Raji (cell line): ENCODE data around the gene DQX1.

Experiments
- POLR2A ChIP-seq: IDR thresholded peaks from 2 replicates; pipeline ENCODE4 v1.6.1; 2011; ENCODE audit warnings: low read depth, low read length, control low read depth; ENCODE audit not compliant: insufficient read depth

DQX1 gene

GRCh38 chr2:74499940-74500577, 26.0 kb downstream of the DQX1 start:
- no peak for TF ChIP-seq POLR2A

DNA sequence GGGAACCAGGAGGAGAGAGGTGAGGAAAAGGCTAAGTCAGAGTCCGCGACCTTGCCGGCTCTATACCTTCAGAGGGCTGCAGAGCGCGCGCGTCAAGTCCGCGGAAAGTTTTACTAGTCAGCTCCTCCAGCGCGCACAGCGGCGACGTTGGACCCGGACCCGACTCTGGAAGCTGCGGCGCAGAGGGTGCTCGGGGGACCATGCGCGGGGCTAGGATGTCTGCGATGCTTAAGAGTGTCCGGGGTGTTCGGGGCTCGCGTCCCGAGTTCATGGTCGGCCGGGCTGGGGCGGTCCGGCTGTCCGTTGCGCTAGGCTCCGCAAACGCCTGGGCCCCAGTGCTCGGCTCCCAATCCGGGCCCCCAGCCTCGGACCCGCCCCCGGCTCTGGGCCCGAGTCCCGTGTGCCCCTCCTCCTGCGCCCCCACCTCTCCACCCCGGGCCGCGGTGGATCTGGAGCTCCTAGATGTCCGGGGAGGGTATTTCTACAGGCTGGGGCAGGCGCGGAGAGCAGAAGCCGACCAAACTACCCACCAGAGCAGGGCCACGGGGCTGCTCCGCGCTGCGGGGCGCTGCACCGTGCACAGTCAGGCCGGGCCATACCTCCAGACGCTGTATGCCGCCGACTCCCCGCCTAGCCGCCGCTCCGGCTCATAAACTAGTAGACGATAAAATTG, 26.6 kb downstream of the DQX1 start, which contains the start of gene LBX2:
LBX2 (minus strand) TSS at position 337 of the 673 bp plus-strand sequence; CDS start at position 271, 66 bp downstream.
- TF ChIP-seq POLR2A: no peak

DNA sequence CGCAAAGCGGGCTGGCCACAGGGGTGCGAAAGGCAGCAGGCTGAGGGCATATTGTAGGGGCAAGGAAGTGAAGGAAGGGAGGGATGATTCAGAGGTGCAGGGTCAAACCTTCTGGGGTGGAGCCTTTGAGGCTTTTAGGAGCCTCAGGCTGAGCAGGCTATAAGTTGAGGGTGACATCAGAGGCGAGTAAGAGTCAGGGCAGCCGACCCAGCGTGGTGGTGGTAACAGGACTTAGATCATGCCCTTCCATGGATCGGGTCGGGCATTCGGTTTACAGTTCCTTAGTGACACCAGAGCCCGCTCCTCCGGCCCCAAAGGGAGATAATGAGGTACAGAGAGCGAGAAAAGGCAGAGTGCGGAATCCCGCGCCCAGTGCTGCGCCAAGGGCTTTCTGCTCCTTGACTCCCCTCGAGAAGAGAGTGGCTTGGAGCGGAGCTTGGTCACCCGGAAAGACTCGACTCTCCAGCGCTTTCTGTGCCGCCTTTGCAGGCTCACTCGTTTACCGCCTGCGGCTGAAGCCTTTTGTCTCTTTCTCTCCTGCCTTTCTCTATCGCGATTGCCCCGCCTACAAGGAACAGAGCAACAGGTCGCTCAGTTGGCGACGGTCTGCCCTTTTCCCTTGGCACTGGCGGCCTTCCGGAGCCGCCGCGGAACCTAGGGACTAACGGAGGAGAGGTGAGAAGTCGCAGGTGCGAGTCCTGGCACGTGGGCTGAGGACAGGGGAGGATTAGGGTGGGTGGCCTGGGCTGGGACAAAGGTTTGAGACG, 27.3 kb downstream of the DQX1 start:
- no peak for TF ChIP-seq POLR2A

- no peak for TF ChIP-seq POLR2A
Observed at GRCh38 chr2:74497777-74498499, 28.1 kb downstream of the DQX1 start.

DNA sequence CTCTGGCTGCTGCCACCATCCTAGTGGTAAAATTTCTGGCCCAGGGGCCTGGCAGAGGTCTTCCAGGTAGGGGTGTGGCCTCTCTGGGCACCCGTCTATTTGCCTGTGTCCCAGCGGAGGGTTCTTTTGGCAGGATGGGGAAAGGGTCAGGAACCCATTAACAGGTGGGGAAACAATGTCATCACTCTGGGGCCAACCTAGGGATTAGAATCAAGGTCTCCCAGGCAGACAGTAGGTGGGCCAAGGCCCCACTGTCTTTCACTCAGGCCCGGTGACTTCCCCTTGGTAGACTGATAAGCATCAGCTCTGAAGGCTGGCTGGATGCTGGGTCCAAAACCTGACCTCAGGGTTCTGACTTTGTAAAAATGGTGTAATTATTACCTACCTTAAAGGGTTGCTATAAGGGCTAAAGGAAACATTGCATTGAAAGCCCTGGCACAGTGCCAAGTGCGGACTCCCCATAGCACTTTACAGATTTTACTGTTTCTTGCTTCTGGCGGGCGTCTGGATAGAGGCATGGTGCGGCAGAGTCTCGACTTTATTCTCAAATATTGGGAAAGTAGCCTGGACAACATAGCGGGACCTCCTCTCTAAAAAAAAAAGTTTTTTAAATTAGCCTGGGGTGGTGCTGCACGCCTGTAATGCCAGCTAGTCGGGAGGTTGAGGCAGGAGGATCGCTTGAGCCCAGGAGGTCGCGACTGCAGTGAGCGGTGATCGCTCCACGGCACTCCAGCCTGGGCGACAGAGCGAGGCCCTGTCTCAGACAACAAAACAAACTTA, 28.8 kb downstream of the DQX1 start:
- no peak for TF ChIP-seq POLR2A

- no peak for TF ChIP-seq POLR2A
Observed at GRCh38 chr2:74495440-74495839, 30.6 kb downstream of the DQX1 start.

DNA sequence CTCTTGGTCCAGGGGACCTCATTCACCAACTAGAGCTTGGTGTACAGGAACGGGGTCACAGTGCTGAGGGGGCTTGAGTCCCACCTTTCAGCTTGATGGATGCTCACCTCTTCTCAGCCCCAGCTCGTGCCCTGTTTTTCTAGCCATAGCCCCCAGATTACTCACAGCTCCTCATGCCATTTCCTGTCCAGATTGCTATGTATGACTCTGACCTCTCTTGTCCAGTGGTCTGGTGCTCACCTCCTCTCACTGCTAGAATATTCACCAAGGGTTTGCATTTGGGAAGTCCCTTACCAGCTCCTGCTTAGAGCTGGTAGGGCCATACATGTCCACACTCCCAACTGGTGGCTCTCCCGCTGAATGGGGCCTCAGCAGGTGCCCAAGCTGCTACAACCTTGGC, 32.5 kb downstream of the DQX1 start:
- TF ChIP-seq POLR2A: no peak

DNA sequence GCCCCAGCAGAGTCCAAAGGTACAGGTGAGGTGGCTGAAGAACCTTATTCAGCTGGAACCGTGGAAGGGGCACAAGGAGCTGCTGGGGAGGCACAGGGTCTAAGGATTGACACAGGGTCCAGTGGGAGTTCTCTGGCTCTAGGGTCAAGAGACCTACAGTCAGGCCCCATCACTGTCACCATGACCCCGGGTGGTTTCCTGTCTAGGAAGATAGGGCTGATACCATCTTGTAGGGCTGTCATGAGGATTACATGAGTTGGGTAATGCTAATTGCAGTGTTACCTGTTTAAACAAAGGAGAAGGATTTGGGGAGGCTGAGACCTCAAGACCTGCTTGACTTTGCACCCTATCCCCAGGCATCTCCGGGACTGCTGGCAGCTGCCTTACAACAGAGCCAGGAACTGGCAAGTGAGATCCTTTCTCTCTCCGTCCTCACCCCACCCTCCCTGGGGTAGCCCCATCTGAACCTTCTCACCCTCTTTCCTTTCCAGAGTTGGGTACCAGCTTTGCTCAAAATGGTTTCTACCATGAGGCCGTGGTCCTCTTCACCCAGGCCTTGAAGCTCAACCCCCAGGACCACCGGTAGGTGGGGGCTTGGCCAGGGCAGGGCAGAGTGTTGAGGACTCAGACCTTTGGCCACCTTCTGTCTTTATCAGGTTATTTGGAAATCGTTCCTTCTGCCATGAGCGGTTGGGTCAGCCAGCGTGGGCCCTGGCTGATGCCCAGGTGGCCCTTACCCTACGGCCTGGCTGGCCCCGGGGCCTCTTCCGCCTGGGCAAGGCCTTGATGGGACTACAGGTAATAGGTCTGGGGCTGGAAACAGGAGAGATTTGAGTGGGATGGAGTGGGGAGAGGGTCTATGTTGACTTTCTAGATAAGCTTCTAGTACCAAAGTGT, 34.1 kb downstream of the DQX1 start:
- no peak for TF ChIP-seq POLR2A

DNA sequence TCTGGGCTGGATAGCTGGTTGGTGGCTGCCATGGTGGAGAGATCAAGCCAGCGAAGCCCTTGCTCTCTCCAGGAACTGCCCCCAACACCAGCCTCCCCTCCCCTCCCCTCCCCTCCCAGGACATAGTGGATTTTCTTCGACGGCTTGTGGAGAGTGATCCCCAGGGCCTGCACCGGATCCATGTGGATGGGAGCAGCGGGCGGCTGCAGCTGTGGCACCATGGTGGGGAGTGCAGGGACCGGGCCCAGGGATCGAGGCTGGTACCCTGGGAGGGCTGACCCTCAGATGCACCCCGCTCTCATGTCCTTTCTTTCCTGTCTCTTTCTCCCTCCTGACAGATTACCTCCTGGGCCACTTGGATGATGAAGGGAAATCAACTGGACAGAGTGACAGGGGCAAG, 36.1 kb downstream of the DQX1 start:
- no peak for TF ChIP-seq POLR2A

GRCh38 chr2:74488643-74489481, 37.2 kb downstream of the DQX1 start:
- no peak for TF ChIP-seq POLR2A

GRCh38 chr2:74486141-74486540, 39.9 kb downstream of the DQX1 start:
- TF ChIP-seq POLR2A: no peak

- TF ChIP-seq POLR2A: peak; percentile 78
Observed at GRCh38 chr2:74482801-74483674, 43.0 kb downstream of the DQX1 start, which contains the start of the genes CCDC142 and TTC31. CCDC142 (minus strand) TSS chr2:74482998; CDS start chr2:74482837, 161 bp downstream. TTC31 (plus strand) TSS chr2:74483081; CDS start chr2:74483096, 15 bp downstream.
